ENCODE data around the gene FNDC5.
A peak's percentile ranks its signal among the peaks of the same experiment; 100 is the strongest.

Gene FNDC5

GRCh38 chr1:32817159-32817814 is 53.4 kb downstream of the FNDC5 start, which contains the start of the genes S100PBP and YARS1:
Gene S100PBP (plus strand): TSS chr1:32817653. CDS start chr1:32826100, 8,447 bp downstream.
Gene YARS1 (minus strand): TSS chr1:32817358. CDS start chr1:32817244, 114 bp downstream.
- no peak for TF ChIP-seq CTCF (conservative IDR thresholded peaks at IDR 0.05)

GRCh38 chr1:32816676-32817158 is 54.0 kb downstream of the FNDC5 start:
- H3K27ac ChIP-seq, result peak overlapping the region; percentile 97
- TF ChIP-seq CTCF (conservative IDR thresholded peaks at IDR 0.05), result no peak

More at GRCh38 chr1:32817159-32817814, 53.4 kb downstream of the FNDC5 start, which contains the start of the genes S100PBP and YARS1:
- peak within 1 kb of the TSS; percentile 97 for H3K27ac ChIP-seq

GRCh38 chr1:32813941-32814739 is 56.6 kb downstream of the FNDC5 start:
- TF ChIP-seq CTCF (conservative IDR thresholded peaks at IDR 0.05), result no peak

More at GRCh38 chr1:32813941-32814739, 56.6 kb downstream of the FNDC5 start:
- H3K27ac ChIP-seq, result no peak overlapping the region
